HL-60 (cell line): ENCODE results near the gene TIE1.
A peak's percentile ranks its signal among the peaks of the same experiment; 100 is the strongest.

Source experiments
- DNase-seq, 2 experiments: peaks; one replicate each; pipeline ENCODE4 v3.0.0-alpha.2; 2010 to 2020; ENCODE audit warnings: low read depth in 1 of 2, low spot score in 1 of 2
- H3K27ac ChIP-seq: fragments of 250-450 bp; sonication (Bioruptor Pico); replicated peaks from 2 replicates; pipeline ENCODE4 v1.5.1; 2020; ENCODE audit warnings: mild to moderate bottlenecking, moderate library complexity
- H3K27me3 ChIP-seq: fragments of 250-450 bp; sonication (Bioruptor Pico); 2 replicates; pipeline ENCODE4 v1.5.1; 2021; ENCODE audit warnings: mild to moderate bottlenecking, moderate library complexity; ENCODE audit not compliant: insufficient read depth, poor library complexity, severe bottlenecking
- H3K4me3 ChIP-seq: replicated peaks from 2 replicates; pipeline ENCODE4 v1.5.1; 2011; ENCODE audit warnings: mild to moderate bottlenecking, control low read depth, low read length; ENCODE audit not compliant: insufficient read depth
- CTCF ChIP-seq: IDR thresholded peaks from one replicate; pipeline ENCODE4 v1.5.1; 2011; ENCODE audit warnings: low read length, control low read depth, inconsistent platforms; ENCODE audit not compliant: insufficient read depth
- GABPA ChIP-seq: IDR thresholded peaks from 2 replicates; pipeline ENCODE4 v1.6.1; 2012; ENCODE audit warnings: low read depth
- POLR2AphosphoS5 ChIP-seq: IDR thresholded peaks from 2 replicates; pipeline ENCODE4 v1.6.1; 2012; ENCODE audit warnings: low read depth
- REST ChIP-seq: IDR thresholded peaks from 2 replicates; pipeline ENCODE4 v1.6.1; 2012; ENCODE audit warnings: low read depth; ENCODE audit not compliant: insufficient replicate concordance
- SPI1 ChIP-seq: IDR thresholded peaks from 2 replicates; pipeline ENCODE4 v1.6.1; 2012; ENCODE audit warnings: low read depth, mild to moderate bottlenecking, borderline replicate concordance

Gene TIE1

GRCh38 chr1:43327549-43328292, 26.9 kb downstream of the TIE1 start:
- Histone ChIP-seq H3K4me3 (no peak overlapping the region), H3K27me3 (no peaks in the 10 kb centered on the region), H3K27ac (no peak overlapping the region)
- DNase-seq: no peak
- no peak for TF ChIP-seq CTCF
- no peak for TF ChIP-seq GABPA
- TF ChIP-seq REST: no peak
- TF ChIP-seq SPI1: no peak
- no peak for TF ChIP-seq POLR2AphosphoS5

GRCh38 chr1:43329995-43330751, 29.4 kb downstream of the TIE1 start:
- TF ChIP-seq POLR2AphosphoS5: no peak
- TF ChIP-seq SPI1: 0 out of 2 replicates have a peak, but pooled peaks have one; percentile 9
- TF ChIP-seq REST: no peak
- H3K4me3 ChIP-seq: no peak overlapping the region
- 0 out of 2 replicates have a peak overlapping the region, but pooled peaks have one; percentile 10 for H3K27ac ChIP-seq
- DNase-seq: peak; percentile 36 to 76
- H3K27me3 ChIP-seq: no peaks in the 10 kb centered on the region

- no peak for DNase-seq
- Histone ChIP-seq H3K4me3 (no peak overlapping the region), H3K27me3 (no peaks in the 10 kb centered on the region), H3K27ac (no peak overlapping the region)
- no peak for TF ChIP-seq REST
- no peak for TF ChIP-seq GABPA
- TF ChIP-seq CTCF: no peak
- no peak for TF ChIP-seq POLR2AphosphoS5
- no peak for TF ChIP-seq SPI1
Observed at GRCh38 chr1:43331688-43332087, 30.9 kb downstream of the TIE1 start.
